Hepatocyte (in vitro differentiated cells): ENCODE measurements around the gene RPGR.

Experiments
- EZH2phosphoT487 ChIP-seq: fragments of 200-600 bp; sonication (generic); IDR thresholded peaks from one replicate; pipeline ENCODE4 v1.6.1; 2018; ENCODE audit warnings: antibody characterized with exemption, mild to moderate bottlenecking, low read depth, moderate library complexity; ENCODE audit not compliant: unreplicated experiment, severe bottlenecking
- TF ChIP-seq, protein P1 (sequence below): fragments of 200-600 bp; sonication (generic); IDR thresholded peaks from 2 replicates; pipeline ENCODE4 v1.5.1; 2016; ENCODE audit warnings: antibody characterized with exemption, mild to moderate bottlenecking; ENCODE audit not compliant: poor library complexity

DNA sequence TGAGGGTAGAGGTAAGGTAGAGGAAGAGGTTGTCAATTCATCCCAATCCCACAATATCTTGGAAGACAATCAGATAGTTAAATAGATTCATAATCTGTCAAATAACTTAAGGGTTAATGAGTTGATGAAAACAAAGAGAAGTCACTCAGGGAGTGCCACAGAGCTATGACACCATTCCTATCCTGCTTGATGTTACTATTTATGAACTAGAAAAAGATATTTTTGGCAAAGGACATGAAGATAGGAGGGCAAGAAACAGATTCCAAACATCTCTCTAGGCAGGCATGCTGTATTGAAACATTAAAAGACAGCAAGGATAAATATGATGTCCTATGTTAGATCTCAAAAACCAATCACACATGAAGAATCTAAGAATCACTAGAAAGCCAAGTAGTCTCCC is 103.1 kb downstream of the RPGR start:
- TF ChIP-seq, protein P1, sequence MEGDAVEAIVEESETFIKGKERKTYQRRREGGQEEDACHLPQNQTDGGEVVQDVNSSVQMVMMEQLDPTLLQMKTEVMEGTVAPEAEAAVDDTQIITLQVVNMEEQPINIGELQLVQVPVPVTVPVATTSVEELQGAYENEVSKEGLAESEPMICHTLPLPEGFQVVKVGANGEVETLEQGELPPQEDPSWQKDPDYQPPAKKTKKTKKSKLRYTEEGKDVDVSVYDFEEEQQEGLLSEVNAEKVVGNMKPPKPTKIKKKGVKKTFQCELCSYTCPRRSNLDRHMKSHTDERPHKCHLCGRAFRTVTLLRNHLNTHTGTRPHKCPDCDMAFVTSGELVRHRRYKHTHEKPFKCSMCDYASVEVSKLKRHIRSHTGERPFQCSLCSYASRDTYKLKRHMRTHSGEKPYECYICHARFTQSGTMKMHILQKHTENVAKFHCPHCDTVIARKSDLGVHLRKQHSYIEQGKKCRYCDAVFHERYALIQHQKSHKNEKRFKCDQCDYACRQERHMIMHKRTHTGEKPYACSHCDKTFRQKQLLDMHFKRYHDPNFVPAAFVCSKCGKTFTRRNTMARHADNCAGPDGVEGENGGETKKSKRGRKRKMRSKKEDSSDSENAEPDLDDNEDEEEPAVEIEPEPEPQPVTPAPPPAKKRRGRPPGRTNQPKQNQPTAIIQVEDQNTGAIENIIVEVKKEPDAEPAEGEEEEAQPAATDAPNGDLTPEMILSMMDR: no peak
- TF ChIP-seq EZH2phosphoT487: no peak
